HG03097 (cell line): ENCODE results near the gene SLC29A2.
"Not testable (repeated sequence)": the region's sequence is repeated elsewhere in the genome, so short reads cannot be mapped to it uniquely, and the experiment has no call there.

Experiments used
- ATAC-seq: cut with Tn5 transposase; IDR thresholded peaks from one replicate; pipeline ENCODE4 v1.9.1; 2021; ENCODE audit not compliant: unreplicated experiment, low FRiP score

Gene SLC29A2

GRCh38 chr11:66321606-66322005, 50.0 kb downstream of the SLC29A2 start:
- ATAC-seq, result no peak

- not testable (repeated sequence) for ATAC-seq
Measured at GRCh38 chr11:66320748-66321147, 50.8 kb downstream of the SLC29A2 start.

- not testable (repeated sequence) for ATAC-seq
Measured at GRCh38 chr11:66320289-66320688, 51.3 kb downstream of the SLC29A2 start.

- no peak for ATAC-seq
Measured at GRCh38 chr11:66318600-66318970, 53.0 kb downstream of the SLC29A2 start.

- no peak for ATAC-seq
Measured at GRCh38 chr11:66317723-66318599, 53.6 kb downstream of the SLC29A2 start.

GRCh38 chr11:66317322-66317722, 54.2 kb downstream of the SLC29A2 start:
- ATAC-seq, result no peak

- no peak for ATAC-seq
Measured at GRCh38 chr11:66316849-66317251, 54.7 kb downstream of the SLC29A2 start, which contains the start of gene CD248. Gene CD248 (minus strand): TSS chr11:66317044. CDS start chr11:66317027, 17 bp downstream.

- ATAC-seq, result no peak
Measured at GRCh38 chr11:66315921-66316811, 55.4 kb downstream of the SLC29A2 start.

- ATAC-seq, result no peak
Measured at GRCh38 chr11:66315498-66315885, 56.1 kb downstream of the SLC29A2 start.

GRCh38 chr11:66314561-66315497, 56.7 kb downstream of the SLC29A2 start:
- ATAC-seq, result no peak

GRCh38 chr11:66314186-66314501, 57.4 kb downstream of the SLC29A2 start:
- no peak for ATAC-seq

GRCh38 chr11:66313321-66314185, 58.0 kb downstream of the SLC29A2 start:
- ATAC-seq, result no peak

- ATAC-seq, result peak; percentile 51
Measured at GRCh38 chr11:66312549-66313320, 58.8 kb downstream of the SLC29A2 start.
